ENCODE results near the gene PROX2. TPM values are rescaled to one million over a fixed set of nuclear protein-coding genes. Genes with fewer than 3 reads are reported as not detected.

Gene PROX2
- total and polyA plus RNA-seq, 2 donors (not counting 3 experiments of a cell fraction or from before 2014, with no cell fraction given), result 0.01 TPM; not detected in 1

GRCh38 chr14:74913986-74914573, 38.1 kb upstream of the PROX2 start:
- no peaks in the 10 kb centered on the region for H3K79me2 ChIP-seq (ENCODE audit: control insufficient read depth, insufficient read depth, low read length)
- intact Hi-C loops (cut with micrococcal nuclease), result loop anchor here (1.0 kb wide), 5 partner anchors 9 to 389 kb away; partner anchors contain the start of gene RPS6KL1
- H3K9me1 ChIP-seq (replicated peaks; ENCODE audit: control insufficient read depth, extremely low read depth, insufficient read depth, low read length), result no peaks in the 10 kb centered on the region
- H3K27ac ChIP-seq (ENCODE audit: insufficient read depth, low read depth, low read length), result no peak overlapping the region
- no peaks in the 10 kb centered on the region for H3K9me3 ChIP-seq (replicated peaks; ENCODE audit: control insufficient read depth, insufficient read depth, low read length)
- DNase-seq (ENCODE audit: low read depth, low spot score) (peak; percentile 66), FAIRE-seq (peak; percentile 96)
- ChIA-PET POLR2A (no interaction called here), CTCF (interaction anchor here (1.1 to 4.5 kb wide), 3 partner anchors 9 to 176 kb away, joined by 3 to 53 read pairs (median 7); partner anchors contain the start of gene RPS6KL1)
- H3K27me3 ChIP-seq (ENCODE audit: control insufficient read depth in 2 of 2, insufficient read depth in 2 of 2, low read length in 2 of 2), result no peaks in the 10 kb centered on the region
- no peak overlapping the region for H3K4me3 ChIP-seq (replicated peaks in 1 of 3; ENCODE audit: insufficient read depth in 1 of 3, low read depth in 1 of 3, low read length in 3 of 3)
- H3K9ac ChIP-seq (replicated peaks; ENCODE audit: extremely low read depth, insufficient read depth, low read length), result no peak overlapping the region
- BruUV-seq (replicated peaks), result no TSS peak
- H3K4me1 ChIP-seq (ENCODE audit: control insufficient read depth, extremely low read depth, insufficient read depth, low read length), result peaks cover 3% of the 10 kb centered on the region
- TF ChIP-seq FOS (IDR thresholded peaks at IDR 0.05; ENCODE audit: borderline replicate concordance, insufficient read depth, low read length) (no peak), MAX (IDR thresholded peaks at IDR 0.05; ENCODE audit: insufficient read depth, insufficient read length) (no peak), EZH2 (IDR thresholded peaks at IDR 0.05; ENCODE audit: borderline replicate concordance, low read depth, low read length, severe bottlenecking) (no peak), GATA2 (IDR thresholded peaks at IDR 0.05; ENCODE audit: insufficient read depth, insufficient read length, low read depth, low read length) (no peak), CTCF (IDR thresholded peaks at IDR 0.05; ENCODE audit: extremely low read depth in 1 of 2, insufficient read depth in 1 of 2, low read depth in 1 of 2, low read length in 2 of 2) (peak; percentile 85 to 87)
- no peaks in the 10 kb centered on the region for H3K36me3 ChIP-seq (ENCODE audit: control insufficient read depth in 2 of 2, extremely low read depth in 1 of 2, insufficient read depth in 2 of 2, low read length in 2 of 2)
- H3K4me2 ChIP-seq (ENCODE audit: insufficient read depth, low read length), result no peak overlapping the region
- no peak overlapping the region for H2AFZ ChIP-seq (ENCODE audit: low read depth, low read length)
- H4K20me1 ChIP-seq (replicated peaks; ENCODE audit: control insufficient read depth, extremely low read depth, insufficient read depth, low read length), result no peaks in the 10 kb centered on the region
- dilution Hi-C loops (cut with MboI; ENCODE audit: extremely low pct_ligation_motif_present, low sequenced_read_pairs), result no loop called here
